Cardiac muscle cell (in vitro differentiated cells and primary cell): ENCODE measurements around the gene EPB41L2. TPM values are rescaled to one million over a fixed set of nuclear protein-coding genes. Genes with fewer than 3 reads are reported as not detected.

Experiments used
- DNase-seq, 2 donors: peaks; one replicate each; pipeline versions ENCODE4 v3.0.0 to v3.0.0-alpha.2; 2010 to 2017; ENCODE audit warnings: low read depth in 1 of 2, low spot score in 1 of 2
- H3K27ac ChIP-seq: fragments of 200-600 bp; sonication (generic); 2 replicates; pipeline ENCODE4 v1.5.1; 2016
- H3K27me3 ChIP-seq: fragments of 200-600 bp; sonication (generic); 2 replicates; pipeline ENCODE4 v1.6.0; 2016; ENCODE audit warnings: control low read depth
- H3K36me3 ChIP-seq: fragments of 200-600 bp; sonication (generic); 2 replicates; pipeline ENCODE4 v1.5.1; 2016; ENCODE audit warnings: control low read depth
- H3K4me1 ChIP-seq: fragments of 200-600 bp; sonication (generic); 2 replicates; pipeline ENCODE4 v1.8.1; 2017; ENCODE audit warnings: low read depth, mild to moderate bottlenecking, mixed run types
- H3K4me3 ChIP-seq: fragments of 200-600 bp; sonication (generic); 2 replicates; pipeline ENCODE4 v1.5.1; 2016; ENCODE audit warnings: mild to moderate bottlenecking
- H3K9me3 ChIP-seq: fragments of 200-600 bp; sonication (generic); 2 replicates; pipeline ENCODE4 v1.5.1; 2017; ENCODE audit warnings: low read depth, mild to moderate bottlenecking, control low read depth
- polyA plus RNA-seq: library from polyadenylated mRNA; unstranded; fragments of >200 nt; fragmentation: Nextera tagmentation; extraction: Ambion mirVana; gene quantifications from 2 replicates; pipeline ENCODE4 v1.2.1, GENCODE V29; 2016
- total RNA-seq: library from RNA; depleted of rRNA; stranded (reverse); fragments of >200 nt; gene quantifications from 2 replicates; pipeline ENCODE4 v1.2.3, GENCODE V29; 2016
- TF ChIP-seq, protein P1 (sequence below): IDR thresholded peaks from 2 replicates; pipeline ENCODE4 v1.5.1; 2012; ENCODE audit warnings: low read depth, mild to moderate bottlenecking, low read length

The EPB41L2 gene
- total and polyA plus RNA-seq, 2 experiments from 2014 or later: 11.0 to 24.0 TPM

DNA sequence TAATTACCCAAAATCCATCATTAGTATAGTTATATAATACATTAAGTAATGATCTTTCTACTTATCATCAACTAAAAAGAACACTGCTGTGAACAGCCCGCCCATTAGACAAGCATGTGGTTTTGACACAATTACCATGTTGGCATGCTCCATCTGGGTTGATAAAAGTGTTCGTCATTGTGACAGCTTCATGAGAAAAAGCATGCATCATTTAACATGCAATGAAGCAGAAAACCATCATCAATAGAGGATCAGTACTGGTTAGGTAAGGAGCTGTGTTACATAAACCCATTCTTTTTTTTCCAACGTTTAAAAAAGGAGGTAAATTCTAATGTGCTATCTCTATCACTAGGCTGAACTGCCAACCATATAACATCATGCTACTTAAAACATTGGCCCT is 101.9 kb downstream of the EPB41L2 start:
- no peak overlapping the region for H3K27ac ChIP-seq
- no peak overlapping the region for H3K4me3 ChIP-seq
- TF ChIP-seq, protein P1, sequence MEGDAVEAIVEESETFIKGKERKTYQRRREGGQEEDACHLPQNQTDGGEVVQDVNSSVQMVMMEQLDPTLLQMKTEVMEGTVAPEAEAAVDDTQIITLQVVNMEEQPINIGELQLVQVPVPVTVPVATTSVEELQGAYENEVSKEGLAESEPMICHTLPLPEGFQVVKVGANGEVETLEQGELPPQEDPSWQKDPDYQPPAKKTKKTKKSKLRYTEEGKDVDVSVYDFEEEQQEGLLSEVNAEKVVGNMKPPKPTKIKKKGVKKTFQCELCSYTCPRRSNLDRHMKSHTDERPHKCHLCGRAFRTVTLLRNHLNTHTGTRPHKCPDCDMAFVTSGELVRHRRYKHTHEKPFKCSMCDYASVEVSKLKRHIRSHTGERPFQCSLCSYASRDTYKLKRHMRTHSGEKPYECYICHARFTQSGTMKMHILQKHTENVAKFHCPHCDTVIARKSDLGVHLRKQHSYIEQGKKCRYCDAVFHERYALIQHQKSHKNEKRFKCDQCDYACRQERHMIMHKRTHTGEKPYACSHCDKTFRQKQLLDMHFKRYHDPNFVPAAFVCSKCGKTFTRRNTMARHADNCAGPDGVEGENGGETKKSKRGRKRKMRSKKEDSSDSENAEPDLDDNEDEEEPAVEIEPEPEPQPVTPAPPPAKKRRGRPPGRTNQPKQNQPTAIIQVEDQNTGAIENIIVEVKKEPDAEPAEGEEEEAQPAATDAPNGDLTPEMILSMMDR: no peak
- no peaks in the 10 kb centered on the region for H3K36me3 ChIP-seq
- no peak for DNase-seq
- no peaks in the 10 kb centered on the region for H3K4me1 ChIP-seq
- no peaks in the 10 kb centered on the region for H3K9me3 ChIP-seq
- no peaks in the 10 kb centered on the region for H3K27me3 ChIP-seq

DNA sequence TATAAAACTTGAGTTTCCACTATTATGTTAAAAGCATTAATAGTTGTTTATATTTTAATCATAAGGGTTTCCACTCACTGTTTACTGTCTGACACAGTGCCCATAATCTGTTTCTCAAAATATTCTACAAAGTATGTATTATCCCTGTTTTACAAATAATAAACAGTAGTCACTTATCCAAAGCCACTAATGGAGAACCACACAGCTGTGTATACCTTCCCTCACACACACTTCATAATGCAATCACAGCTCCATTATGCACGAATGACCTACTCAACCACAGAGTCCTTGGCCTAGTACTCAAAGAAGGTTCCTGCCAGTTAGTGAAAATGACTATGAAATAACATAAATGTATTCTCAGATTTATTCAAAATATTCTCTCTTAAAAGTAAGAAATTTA is 103.1 kb downstream of the EPB41L2 start:
- H3K9me3 ChIP-seq: no peaks in the 10 kb centered on the region
- H3K36me3 ChIP-seq: no peaks in the 10 kb centered on the region
- no peaks in the 10 kb centered on the region for H3K27me3 ChIP-seq
- H3K4me1 ChIP-seq: no peaks in the 10 kb centered on the region
- no peak overlapping the region for H3K4me3 ChIP-seq
- DNase-seq: no peak
- no peak overlapping the region for H3K27ac ChIP-seq
- TF ChIP-seq, protein P1: no peak

DNA sequence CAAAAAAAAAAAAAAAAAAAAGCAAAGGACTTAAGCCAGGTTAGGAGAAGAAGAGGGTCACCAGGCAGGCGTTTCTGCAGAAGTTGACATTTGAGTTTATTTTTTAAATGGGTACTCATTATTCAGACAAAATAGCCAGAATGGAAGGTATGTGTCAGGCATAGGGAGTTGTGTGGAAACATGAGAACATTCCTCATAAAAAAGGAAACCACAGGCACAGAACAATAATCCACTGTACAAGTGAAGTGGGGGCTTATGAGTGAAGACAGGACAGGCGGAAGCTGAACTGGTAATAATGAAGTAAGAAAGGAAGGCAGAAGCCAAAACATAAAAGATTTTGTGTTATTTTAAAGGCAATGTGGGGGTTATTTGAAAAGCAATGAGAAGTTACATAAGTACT is 104.6 kb downstream of the EPB41L2 start:
- Histone ChIP-seq H3K27ac (no peak overlapping the region), H3K4me3 (no peak overlapping the region), H3K9me3 (no peaks in the 10 kb centered on the region), H3K27me3 (no peaks in the 10 kb centered on the region), H3K4me1 (no peaks in the 10 kb centered on the region), H3K36me3 (no peaks in the 10 kb centered on the region)
- TF ChIP-seq, protein P1: no peak
- DNase-seq: peak in 1 of 2 donors; percentile 83

DNA sequence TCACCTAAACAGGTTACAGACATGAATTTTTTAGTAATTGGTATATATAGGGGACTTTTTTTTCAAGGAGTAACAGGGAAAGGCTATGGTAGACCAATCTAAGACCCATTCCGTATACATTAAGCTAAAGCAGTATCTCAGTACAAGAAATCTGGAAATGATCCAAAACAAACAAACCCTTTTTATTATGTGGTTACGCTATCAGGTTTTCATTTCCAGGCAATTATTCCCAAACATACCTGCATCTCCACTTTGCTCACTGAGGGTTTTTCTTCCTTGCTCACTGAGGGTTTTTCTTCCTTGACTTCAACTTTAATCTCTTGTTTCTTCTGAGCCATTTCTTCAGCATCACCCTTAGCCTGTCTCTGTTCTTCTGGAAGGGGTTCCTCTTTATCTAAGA is 107.3 kb downstream of the EPB41L2 start:
- TF ChIP-seq, protein P1: no peak
- DNase-seq: no peak

DNA sequence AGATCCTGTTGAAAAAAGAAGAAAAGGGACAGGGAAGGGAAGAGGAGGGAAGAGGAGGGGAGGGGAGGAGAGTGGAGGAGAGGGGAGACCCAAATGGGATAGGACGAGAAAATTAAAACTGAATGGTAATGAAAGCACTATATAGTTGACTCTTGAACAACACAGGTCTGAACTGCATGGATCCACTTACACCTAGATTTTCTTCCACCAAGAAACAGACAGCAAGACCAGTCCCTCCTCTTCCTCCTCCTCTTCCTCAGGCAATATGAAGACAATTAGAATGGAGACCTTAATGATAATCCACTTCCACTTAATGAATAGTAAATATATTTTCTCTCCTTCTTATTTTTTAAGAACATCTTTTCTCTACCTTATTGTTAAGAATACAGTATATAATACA is 113.5 kb downstream of the EPB41L2 start:
- H3K9me3 ChIP-seq: no peaks in the 10 kb centered on the region
- no peaks in the 10 kb centered on the region for H3K36me3 ChIP-seq
- no peak overlapping the region for H3K27ac ChIP-seq
- H3K4me1 ChIP-seq: peaks cover 5% of the 10 kb centered on the region
- no peaks in the 10 kb centered on the region for H3K27me3 ChIP-seq
- H3K4me3 ChIP-seq: no peak overlapping the region
- TF ChIP-seq, protein P1: no peak
- DNase-seq: no peak

More for the DNA sequence above, 107.3 kb downstream of the EPB41L2 start:
- no peaks in the 10 kb centered on the region for H3K4me1 ChIP-seq
- no peak overlapping the region for H3K27ac ChIP-seq
- no peak overlapping the region for H3K4me3 ChIP-seq
- H3K9me3 ChIP-seq: no peaks in the 10 kb centered on the region
- no peaks in the 10 kb centered on the region for H3K36me3 ChIP-seq
- no peaks in the 10 kb centered on the region for H3K27me3 ChIP-seq

DNA sequence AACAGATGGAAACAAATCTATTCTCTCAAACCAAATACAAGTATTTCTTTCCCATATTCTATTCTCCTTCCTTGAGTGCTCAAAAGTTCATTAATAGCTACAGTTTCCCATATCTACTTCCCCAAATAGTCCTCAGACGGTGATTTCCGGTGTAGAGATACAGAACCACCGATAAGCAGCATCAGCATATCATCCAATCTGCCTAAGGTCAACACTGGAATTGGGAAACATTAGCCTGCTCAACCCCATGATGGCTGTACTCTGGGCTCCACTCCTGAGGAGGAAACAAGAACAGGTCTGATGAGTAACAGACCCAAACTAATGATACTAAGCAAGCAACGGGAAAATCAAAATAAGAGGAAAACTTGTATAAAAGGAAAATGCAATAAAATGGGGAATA is 115.6 kb downstream of the EPB41L2 start:
- no peaks in the 10 kb centered on the region for H3K27me3 ChIP-seq
- H3K4me3 ChIP-seq: no peak overlapping the region
- DNase-seq: no peak
- no peaks in the 10 kb centered on the region for H3K9me3 ChIP-seq
- H3K27ac ChIP-seq: no peak overlapping the region
- TF ChIP-seq, protein P1: no peak
- H3K36me3 ChIP-seq: no peaks in the 10 kb centered on the region
- H3K4me1 ChIP-seq: peaks cover 9% of the 10 kb centered on the region
